Right renal pelvis (tissue), 4 donors: Measurements from ENCODE around the gene CAMK2G. TPM values are rescaled to one million over a fixed set of nuclear protein-coding genes. Genes with fewer than 3 reads are reported as not detected.
"Not testable (repeated sequence)": the region's sequence is repeated elsewhere in the genome, so short reads cannot be mapped to it uniquely, and the experiment has no call there.

ENCODE experiments used
- DNase-seq, 4 donors: peaks; one replicate each; pipeline ENCODE4 v3.0.0-alpha.2; 2013; ENCODE audit warnings: low read depth in 4 of 4, low spot score in 3 of 4, missing footprints in 1 of 4
- polyA plus RNA-seq, 4 donors: library from polyadenylated mRNA; unstranded; fragments of 120-200 nt; gene quantifications; one replicate each; pipeline ENCODE4 v1.2.1, GENCODE V29; 2013; ENCODE audit not compliant: insufficient read length in 4 of 4

Gene CAMK2G
- polyA plus RNA-seq: 10 to 100 TPM; 22.0 to 25.5 (median 22.6) TPM

DNA sequence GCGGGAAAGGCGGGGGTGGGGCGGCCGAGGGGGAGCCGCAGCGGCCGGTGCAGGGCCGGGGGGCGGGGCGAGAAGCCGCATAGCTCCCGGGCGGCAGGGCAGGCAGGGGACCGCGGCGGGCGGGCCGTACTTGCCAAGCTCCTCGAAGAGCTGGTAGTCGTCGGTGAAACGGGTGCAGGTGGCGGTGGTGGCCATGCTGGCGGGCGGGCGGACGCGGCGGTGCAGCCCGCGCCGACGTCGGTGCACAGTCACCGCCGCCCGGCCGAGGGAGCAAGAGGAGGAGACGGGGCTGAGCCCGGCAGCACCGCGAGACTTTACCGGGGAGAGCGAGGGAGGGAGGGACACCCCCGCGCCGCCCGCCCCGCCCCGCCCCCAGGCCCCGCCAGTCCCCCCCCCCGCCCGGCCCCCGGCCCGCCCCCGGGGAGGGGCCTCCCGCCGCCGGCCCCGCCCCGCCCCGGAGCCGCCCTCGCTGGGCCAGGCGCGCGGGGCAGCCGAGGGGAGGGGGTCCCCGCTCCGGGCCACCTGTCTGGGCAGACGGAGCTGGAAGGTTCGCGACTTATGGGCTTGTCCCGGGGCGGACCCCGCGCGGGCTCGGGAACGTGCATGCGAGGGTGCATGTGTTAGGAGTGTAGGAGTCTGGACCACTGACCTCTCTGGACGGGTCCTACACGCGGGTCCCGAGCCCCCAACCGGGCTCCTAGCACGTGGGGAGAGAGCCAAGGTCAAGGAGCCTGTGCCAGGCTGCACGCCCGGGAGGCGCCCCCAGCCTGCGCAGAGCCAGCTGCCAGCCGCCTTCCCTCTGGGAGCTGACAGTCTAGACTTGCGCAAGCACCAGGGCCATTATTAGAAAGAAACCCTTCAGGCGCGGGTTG lies at the start of gene CAMK2G:
Gene CAMK2G, minus strand, starts transcription at position 289 of the 872 bp plus-strand sequence. Its CDS starts 94 bp downstream, at position 195.
- peak in 2 of 4 donors; percentile 42 to 59 for DNase-seq

DNA sequence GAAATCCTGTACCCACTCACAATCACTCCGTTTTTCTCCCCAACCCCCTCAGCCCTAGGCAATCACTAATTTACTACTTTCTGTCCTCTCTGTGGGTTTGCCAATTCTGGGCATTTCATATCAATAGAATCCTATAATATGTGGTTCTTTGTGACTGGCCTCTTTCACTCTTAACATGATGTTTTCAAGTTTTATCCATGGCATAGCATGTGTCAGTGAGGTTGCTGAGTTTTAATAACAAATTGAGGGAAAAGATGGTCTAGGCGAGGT lies 48.4 kb upstream of the CAMK2G start:
- no peak for DNase-seq

- no peak for DNase-seq
Measured at GRCh38 chr10:73922007-73922863, 47.9 kb upstream of the CAMK2G start.

DNA sequence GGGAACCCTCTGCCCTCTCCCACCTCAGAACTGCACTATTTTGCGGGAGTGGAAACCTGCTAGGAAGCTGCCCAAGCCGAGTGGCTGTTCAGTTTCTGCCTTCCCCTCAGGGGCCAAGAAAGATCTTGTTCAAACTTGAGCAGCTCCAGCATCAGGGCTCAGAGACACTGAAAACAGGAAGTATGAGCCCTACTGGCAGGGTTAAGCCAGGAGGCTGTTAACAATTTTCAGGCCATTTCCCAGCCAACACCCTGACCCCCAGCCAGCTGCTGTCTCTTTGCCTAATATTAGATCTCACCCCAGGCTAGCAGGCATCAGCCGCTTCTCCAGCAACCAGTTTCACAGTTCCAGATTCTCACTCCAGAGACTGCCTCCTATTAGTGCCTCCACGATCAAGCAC lies 45.7 kb upstream of the CAMK2G start:
- DNase-seq: no peak

DNA sequence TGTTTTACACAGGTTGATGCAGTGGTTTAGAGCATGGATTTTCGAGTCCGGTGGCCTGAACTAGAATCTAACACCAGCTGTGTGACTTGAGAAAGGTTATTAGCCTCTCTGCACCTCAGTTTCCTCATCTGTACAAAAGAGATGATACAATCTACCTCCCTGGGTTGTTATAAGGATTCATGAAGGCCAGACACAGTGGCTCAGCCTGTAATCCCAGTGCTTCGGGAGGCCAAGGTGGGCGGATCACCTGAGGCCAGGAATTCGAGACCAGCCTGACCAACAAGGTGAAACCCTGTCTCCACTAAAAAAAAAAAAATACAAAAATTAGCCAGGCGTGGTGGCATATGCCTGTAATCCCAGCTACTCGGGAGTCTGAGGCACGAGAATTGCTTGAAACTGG lies 45.1 kb upstream of the CAMK2G start:
- not testable (repeated sequence) for DNase-seq

DNA sequence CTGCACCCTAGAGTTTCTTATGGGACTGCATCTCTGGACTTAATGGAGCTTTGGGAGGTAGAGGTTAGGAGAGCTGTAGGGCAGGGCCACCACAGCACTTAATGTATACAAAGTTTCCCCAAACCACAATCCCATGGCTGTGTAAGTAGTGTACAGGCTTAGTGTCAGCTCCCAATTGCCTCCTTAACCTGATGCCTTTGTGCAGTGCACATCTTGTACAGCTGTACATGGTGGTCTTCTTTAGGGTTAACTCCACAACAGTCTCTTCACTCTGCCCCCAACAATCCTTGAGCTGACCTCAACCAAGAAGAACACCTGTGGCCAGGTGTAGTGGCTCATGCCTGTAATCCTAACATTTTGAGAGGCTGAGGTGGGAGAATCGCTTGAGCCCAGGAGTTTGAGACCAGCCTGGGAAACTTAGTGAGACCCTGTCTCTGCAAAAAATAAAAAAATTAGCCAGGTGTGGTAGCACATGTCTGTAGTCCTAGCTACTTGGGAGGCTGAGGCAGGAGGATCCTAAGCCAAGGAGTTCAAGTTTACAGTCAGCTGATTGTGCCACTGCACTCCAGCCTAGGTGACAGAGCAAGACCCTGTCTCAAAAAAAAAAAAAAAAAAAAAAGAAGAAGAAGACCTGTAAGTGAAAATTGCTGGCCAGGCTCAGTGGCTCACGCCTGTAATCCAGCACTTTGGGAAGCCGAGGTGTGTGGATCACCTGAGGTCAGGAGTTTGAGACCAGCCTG lies 43.4 kb upstream of the CAMK2G start:
- DNase-seq: no peak

DNA sequence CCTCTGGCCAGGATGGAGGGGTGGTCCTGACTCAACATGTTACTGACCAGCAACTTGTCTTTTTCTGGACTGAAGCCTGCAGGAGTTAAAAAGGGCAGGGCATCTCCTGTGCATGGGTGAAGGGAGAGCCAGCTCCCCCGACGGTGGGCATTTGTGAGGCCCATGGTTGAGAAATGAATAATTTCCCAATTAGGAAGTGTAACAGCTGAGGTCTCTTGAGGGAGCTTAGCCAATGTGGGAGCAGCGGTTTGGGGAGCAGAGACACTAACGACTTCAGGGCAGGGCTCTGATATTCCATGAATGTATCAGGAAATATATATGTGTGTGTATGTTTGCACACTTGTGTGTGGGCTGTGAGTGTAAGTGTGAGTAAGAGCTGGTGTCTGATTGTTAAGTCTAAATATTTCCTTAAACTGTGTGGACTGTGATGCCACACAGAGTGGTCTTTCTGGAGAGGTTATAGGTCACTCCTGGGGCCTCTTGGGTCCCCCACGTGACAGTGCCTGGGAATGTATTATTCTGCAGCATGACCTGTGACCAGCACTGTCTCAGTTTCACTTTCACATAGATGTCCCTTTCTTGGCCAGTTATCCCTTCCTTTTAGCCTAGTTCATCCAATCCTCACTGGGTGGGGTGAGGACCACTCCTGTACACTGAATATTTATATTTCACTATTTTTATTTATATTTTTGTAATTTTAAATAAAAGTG lies 42.6 kb upstream of the CAMK2G start:
- DNase-seq: no peak

DNA sequence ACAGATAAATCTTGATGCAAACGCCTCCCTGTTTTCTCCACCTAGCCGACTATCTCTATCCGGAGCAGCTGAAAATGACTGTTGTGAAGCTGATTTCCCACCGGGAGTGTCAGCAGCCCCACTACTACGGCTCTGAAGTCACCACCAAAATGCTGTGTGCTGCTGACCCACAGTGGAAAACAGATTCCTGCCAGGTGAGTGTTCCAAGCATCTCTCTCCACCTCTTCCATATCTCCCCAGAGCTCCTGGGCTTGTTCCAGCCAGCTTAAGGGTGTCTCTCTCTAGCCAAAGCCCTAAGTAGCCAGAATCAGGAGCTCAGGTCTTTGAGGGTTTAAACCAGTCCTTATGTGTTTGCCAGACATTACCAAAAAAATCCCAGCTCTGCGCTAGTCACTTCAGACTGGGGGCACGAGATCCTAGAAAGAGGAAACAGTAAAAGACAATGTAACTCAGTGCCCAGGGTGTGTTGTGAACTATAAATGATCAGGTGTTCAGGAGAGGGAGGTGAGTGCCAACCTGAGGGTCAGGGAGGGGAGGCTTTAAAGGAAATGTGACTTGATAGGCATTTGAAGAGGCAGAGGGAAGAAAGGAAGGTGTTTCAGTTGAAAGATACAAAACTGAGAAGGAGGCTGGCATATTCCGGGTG lies 41.0 kb upstream of the CAMK2G start:
- DNase-seq: no peak

GRCh38 chr10:73914036-73914435 lies 39.7 kb upstream of the CAMK2G start:
- DNase-seq: no peak

DNA sequence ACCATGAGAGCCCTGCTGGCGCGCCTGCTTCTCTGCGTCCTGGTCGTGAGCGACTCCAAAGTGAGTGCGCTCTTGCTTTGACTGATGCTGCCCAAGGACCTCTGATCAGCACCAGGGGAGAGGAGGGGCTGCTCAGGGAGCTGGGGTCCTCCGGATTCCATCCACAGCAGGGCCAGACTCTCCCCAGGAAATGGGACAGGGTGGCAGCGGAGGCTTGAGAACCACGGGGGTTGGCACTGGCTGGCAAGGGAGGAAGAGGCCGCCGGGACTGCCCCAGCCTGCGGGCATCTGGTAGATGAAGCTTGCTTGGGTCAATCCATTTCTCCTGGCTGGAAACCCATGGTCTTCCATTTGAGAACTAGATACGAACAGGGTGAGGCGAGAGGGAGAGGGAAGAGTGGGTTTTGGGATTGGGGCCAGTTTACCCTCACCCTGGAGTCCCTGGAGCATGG lies 37.2 kb upstream of the CAMK2G start:
- DNase-seq: no peak

- DNase-seq: no peak
Measured at GRCh38 chr10:73910764-73911552, 36.6 kb upstream of the CAMK2G start, which contains the start of gene PLAU. Gene PLAU (plus strand): TSS chr10:73911132. CDS start chr10:73911556, 424 bp downstream.

DNA sequence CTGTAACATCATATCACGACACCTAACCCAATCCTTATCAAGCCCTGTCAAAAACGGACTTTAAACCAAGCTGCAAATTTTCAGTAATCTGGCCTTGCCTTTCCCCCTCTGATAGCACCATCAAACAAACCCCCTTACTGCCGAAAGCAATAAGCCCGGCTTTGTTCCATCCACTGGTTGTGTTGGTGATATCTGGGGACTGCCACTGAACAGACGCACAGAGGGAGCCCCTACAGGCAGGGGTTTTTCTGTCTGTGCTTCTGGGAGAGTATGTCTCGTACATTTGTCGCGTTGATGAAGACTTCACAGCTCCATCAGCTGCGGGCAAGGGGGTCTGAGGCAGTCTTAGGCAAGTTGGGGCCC lies 36.0 kb upstream of the CAMK2G start:
- no peak for DNase-seq

GRCh38 chr10:73909540-73910115 lies 35.3 kb upstream of the CAMK2G start:
- DNase-seq: no peak

DNA sequence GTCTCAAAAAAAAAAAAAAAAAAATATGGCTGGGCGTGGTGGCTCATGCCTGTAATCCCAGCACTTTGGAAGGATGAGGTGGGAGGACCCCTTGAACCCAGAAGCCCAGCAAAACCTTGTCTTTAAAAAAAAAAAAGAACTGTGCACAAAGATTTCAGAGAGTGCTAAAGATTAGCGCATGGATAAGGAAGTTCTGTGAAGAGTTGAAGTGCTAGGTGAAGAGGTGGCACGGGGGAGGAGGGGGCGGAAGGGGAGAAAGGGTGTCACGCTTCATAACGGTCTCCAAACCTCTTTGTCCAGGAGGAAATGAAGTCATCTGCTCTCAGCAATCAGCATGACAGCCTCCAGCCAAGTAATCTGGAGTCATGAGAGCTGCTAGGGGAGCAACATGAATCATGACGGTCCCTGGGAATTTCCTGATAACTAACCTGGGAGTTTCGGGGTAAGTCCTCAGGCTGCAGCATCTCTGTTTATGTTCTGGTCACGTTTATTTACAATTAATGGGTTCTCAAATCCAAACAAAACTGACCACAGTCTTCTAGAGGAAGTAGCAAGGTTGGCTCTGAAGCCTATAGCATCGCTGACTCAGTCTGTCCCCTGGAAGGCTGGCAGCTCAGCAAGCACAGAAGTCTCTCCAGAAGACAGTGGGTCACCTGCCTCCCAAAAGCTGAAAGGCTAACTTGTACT lies 34.6 kb upstream of the CAMK2G start:
- DNase-seq: no peak

GRCh38 chr10:73907841-73908517 lies 33.6 kb upstream of the CAMK2G start:
- DNase-seq: no peak

GRCh38 chr10:73906524-73907447 lies 32.4 kb upstream of the CAMK2G start:
- peak in 2 of 4 donors; percentile 59 to 60 for DNase-seq
